Stimulated activated CD8-positive, alpha-beta memory T cell treated with anti-CD3 and anti-CD28 coated beads, Interleukin-15, amount 100 ng/mL, for 1 hour (primary cell): Measurements from ENCODE around the gene HOXC9.

Experiments used
- DNase-seq: peaks from one replicate; pipeline ENCODE4 v3.0.0-alpha.2; 2020; ENCODE audit warnings: low read depth

The HOXC9 gene

DNA sequence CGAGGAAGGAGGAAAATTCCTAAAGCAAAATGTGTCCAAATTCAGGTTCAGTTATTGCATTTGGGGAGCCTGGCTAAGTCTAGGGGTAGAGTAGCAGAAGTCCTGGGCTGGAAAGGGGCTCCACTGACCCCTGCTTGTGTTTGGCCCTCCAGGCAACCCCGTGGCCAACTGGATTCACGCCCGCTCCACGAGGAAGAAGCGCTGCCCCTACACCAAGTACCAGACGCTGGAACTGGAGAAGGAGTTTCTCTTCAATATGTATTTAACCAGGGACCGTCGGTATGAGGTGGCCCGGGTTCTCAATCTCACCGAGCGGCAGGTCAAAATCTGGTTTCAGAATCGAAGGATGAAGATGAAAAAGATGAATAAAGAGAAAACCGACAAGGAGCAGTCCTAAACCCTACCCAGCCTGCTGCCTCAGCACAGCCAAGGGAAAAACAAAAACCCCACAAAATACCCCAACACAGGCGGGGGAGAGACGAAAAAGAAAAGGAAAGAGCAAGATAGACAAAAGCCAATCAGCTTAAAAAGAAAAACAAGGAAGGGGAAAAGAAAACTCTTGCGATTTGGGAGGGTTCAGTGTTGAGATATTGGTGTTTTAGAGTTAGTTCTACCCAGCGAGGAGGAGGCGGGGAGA lies 2.4 kb downstream of the HOXC9 start:
- no peak for DNase-seq

DNA sequence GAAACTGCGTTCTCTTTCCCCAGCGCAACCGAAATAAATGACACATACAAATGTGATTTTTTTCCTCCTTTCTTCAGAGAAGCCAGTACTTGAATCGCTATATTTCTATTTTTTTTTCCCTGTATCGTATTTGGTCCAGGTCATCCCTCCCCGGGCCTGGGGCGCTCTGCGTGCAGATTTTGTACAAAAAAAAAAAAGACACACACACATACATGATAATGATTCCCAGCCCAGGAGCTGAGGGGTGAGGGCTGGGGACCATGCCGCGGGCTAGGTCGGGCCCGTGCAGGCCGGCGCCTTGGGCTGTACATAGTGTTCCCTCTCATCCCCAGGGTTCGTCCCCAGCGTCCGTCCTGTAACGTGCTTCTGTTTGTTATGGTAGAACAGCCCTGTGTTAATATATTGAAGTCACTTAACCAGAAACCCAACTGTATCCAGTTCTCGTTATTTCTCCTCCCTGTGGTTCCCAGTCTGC lies 3.0 kb downstream of the HOXC9 start:
- DNase-seq: no peak

DNA sequence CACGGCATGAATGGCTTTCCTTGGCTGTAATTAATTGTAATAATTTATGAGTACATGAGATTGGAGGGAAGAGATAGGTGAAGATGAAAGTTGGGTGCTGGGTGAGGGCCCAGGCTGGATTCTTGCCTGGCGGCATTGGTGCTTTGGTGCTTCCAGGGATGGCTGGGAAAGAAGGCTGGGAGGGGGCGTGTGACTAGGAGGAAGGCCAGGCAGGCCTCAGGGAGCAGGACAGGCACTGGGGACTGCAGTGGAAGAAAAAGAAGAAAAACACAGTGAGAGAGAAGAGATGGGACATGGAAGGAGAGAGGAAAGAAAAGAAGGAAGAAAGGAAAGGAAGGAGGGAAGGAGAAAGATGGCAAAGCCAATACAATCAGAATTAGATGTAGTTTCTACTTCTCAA lies 3.7 kb downstream of the HOXC9 start:
- no peak for DNase-seq

DNA sequence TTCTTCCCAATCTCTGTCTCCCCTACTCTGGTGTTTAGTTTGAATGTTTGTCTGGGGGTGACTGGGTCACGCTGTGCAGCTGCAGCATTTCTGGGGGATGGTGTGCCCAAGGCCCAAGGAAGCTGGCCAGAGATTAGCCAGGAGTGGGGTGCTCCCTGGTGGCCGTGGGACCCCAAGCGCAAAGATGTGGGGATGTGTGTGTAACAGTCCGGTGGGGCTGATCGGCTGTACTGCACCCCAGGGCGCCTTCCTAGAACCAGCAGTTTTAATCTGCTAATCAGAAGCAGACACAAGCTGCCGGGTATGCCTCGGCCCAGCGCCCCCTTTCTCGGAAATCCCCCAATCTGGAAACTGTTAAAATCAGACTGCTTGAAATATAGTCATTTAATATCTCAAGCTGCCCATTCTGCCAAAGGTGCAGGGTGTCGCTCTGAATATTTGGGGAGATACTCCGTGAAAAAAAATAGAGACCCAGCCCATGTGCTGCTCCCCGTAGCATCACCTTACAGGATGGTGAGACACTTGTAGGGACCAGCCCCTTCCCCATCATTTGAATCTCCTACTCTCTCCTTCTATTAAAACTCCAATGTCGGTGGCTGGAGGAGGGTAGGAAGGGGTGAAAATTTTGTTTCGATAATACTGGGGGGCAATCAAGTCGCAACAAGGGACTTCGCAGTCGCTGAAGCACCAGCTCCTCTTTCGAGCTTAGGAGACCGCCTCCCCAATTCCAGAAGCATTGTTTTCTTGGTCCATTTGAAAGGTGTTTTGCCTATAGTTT lies 4.3 kb downstream of the HOXC9 start:
- no peak for DNase-seq

DNA sequence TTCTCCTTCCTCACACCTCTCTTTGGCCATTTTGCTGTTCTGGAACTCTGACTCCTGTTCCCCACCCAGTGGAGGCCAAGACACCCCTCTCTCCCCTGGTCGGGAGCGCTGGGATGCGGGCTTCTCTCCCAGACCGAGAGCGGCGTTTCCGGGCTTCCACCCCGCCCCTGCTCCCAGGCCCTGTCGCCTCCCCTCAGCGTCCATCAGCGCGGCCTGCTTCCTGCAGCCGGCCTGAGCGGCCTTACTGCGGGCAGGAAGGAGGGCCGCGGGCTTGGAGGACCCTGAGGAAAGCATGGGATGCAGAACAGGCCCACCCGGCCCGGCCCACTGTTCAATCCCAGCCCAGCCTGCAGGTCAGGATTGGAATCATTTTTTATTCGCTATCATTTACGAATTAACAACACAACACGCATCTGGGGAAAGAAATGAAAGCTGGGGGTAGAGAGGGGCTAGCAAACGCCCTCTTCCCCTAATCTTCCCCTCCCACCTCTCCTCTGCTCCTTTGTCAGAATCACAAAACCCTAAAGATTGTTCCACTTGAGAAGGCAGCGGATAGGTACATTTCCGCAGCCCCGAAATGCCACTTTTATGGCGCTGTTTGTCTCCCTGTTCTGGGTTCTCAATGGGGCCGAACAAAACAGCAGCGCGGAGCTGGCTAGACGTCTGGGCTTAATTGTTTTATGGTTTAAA lies 5.0 kb downstream of the HOXC9 start:
- no peak for DNase-seq

DNA sequence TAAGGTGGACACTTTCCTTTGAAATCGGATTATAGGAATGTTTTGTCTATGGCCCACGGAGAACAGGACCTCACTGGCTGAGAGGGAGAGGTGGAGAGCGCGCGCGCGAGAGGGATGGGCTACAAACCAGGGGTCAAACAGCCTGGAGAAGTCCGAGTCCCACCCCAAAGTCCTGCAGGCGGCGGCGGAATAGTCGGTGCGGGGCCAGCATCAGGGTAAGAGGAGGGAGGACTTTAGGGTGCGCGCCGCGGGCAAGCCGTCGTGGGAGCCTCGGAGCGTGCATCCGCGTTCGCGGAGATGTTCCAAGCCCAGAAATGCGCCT lies 5.5 kb downstream of the HOXC9 start:
- no peak for DNase-seq

DNA sequence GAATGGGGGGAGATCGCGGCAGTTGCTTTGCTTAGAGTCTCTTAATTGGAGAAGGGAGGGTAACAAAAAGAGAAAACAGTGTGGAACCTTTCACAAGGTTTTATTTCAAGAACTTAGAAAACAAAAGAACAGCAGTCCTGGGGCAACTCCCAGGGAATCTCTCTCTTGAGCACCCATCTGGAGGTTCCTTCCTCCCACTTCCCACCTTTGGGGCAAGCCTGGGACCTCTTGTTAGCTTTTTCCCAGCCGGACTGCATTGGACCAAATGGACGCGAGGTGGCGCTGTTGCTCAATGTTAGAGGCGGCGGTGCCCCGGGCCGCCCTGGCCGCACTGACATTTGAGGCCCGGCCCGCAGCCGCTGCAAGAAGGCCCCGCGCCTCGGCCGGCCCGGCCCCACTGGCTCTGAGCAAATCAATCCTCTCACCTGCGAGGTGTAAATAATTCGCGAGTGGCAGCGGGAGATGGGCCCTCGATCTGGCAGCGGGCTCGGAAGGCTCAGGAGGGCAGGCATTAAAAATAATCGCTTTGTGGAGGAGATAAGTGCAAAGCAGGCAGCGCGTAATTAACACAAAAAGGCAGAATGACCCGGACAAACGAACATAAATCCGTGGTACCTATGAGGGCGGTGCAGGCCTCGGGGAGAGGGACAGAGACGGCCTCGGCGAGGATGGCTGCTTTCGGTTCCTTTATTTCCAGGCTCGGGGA lies 6.0 kb downstream of the HOXC9 start:
- DNase-seq: peak; percentile 83

DNA sequence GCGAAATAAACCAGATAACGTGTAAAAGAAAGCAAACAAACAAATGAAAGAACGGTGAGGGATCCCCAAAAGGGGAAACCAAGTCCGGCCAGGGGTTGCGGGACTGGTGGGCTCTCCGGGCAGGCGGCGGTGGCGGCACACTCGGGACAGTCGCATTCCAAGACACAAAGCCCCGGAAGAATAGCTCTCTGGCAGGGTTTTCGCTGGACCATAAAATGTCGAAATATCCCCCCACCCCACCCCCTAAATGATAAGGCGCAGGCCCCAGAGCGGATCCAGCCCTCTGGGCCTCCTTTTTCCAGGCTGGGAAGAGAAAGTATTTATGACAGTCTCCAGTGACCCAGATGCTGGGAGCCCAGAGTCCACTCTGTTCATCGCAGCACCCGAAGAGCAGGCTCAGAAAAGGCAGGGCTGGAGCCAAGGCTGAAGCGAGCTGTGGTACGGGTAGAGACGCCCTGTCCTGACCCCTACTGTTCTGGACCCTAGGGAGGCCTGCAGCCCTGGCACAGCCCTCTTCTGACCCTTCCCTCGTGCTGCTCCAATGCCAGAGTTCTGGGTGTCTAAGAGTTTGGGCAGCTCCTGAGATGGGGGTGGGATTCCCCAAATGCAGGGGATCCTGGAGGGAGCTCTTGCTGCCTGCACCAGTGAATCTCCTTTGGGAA lies 6.7 kb downstream of the HOXC9 start:
- no peak for DNase-seq

DNA sequence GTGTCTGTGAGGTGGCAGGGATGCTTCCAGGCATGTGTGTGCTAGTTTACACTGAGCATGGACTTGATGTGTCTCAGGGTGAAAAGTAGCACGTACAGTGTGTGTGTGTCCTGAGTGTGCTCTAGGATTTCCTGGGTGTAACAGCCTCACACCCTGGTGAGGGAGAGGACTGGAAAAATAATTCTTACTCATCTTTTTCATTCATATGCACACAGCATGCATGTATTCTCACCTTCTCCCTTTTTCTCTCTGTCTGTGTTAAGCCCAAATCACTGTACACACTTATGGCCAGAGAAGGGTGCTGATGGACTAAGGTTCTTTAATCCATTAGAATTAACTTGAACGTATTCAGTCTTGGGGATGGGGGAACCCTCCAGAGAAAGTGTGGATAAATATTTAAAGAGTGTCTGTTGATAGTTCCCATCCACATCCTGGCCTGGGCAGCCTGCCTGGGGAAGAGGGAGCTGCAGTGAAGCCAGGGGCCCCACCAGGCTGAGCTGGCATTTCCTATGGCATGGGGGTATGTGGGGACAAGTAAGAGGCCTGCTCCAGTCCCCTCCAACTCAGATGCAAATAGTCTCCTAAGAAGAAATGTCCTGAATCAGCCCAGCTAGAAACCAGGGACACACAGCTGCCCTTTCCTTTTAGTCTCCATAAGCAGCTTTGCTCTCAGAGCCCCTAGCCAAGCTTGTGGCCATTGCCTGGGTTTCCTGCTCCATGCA lies 7.7 kb downstream of the HOXC9 start:
- DNase-seq: no peak

DNA sequence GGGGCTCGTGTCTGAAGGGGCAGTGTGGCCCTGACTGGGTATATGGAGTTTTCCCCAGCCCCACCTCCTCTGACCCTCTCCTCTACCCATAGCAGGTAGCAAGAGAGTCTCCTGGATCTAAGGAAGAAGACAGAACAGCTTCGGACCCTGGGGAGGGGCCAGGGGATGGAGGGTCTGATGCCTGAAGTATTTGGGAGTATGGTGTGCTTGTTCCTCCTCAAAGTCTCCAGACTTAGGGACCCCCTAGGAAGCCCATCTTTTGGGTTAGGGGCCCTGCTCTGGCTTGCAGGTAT lies 8.2 kb downstream of the HOXC9 start:
- no peak for DNase-seq

DNA sequence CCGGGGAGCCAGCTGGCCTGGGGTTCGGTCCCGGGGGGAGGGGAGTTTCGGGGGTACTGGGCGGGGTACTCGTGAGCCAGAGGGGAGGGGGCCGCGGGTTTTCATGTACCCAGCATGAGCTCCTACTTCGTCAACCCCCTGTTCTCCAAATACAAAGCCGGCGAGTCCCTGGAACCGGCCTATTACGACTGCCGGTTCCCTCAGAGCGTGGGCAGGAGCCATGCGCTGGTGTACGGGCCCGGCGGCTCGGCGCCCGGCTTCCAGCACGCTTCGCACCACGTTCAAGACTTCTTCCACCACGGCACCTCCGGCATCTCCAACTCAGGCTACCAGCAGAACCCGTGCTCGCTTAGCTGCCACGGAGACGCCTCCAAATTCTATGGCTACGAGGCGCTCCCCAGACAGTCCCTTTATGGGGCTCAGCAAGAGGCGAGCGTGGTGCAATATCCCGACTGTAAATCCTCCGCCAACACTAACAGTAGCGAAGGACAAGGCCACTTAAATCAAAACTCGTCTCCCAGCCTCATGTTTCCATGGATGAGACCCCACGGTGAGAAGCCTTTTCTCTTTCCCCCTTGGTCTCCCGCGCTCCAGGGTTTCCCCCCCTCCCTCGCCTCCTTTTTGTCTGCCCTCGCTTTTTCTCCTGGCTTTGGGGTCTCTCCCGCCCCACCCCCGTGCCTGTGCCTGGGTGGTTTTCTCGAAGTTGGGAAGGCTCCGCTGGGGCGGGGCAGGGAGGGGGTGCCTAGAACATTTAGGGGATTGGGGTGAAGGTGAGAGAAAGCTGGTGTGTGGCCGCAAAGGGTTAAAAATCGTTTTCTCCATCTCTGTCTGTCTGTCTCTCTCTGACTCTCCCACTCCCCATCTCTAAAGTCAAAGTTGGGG lies 9.5 kb downstream of the HOXC9 start:
- no peak for DNase-seq

DNA sequence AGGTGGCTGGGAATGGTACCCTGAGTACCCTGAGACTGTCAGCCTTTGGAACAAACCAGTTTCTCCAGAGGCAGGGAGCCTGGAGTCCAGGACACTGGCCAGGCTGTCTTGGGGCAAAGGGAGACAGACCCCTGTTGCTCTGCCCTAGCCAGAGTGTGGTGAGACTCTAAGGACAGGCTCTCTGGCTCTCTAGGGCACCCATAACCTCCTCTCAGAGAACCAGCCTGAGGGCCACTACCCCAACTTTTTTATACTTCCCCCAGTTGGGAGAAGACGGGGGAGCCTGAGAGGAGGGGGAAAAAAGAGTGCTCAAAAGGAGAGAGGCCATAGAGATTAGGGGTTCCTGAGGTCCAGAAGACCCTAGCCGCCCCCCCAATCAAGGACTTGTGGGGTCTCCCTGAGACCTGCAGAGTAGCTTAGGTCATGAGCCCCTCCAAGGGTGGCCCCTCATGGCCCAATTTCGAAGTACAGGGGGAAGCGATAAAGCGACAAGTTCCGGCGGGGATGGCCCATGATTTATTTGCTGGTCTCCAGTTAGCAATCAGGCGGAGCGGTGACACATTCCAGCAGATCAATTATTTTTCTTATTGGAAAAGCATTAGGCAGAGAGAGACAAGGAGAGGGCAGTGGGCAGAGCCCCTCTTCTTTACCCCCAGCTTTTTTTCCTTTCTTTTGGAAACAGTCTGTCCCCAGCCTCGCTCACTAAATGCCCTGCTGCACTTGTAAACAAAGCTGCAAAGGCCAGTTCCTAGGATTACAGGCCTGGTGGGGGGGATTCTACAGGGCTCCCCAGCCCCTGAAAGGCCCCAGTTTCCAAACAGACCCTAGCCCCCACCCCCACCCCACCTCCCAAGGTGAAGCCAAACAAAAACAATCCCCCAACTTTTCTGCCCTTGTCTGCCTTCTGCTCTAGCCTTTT lies 10.4 kb downstream of the HOXC9 start:
- no peak for DNase-seq

DNA sequence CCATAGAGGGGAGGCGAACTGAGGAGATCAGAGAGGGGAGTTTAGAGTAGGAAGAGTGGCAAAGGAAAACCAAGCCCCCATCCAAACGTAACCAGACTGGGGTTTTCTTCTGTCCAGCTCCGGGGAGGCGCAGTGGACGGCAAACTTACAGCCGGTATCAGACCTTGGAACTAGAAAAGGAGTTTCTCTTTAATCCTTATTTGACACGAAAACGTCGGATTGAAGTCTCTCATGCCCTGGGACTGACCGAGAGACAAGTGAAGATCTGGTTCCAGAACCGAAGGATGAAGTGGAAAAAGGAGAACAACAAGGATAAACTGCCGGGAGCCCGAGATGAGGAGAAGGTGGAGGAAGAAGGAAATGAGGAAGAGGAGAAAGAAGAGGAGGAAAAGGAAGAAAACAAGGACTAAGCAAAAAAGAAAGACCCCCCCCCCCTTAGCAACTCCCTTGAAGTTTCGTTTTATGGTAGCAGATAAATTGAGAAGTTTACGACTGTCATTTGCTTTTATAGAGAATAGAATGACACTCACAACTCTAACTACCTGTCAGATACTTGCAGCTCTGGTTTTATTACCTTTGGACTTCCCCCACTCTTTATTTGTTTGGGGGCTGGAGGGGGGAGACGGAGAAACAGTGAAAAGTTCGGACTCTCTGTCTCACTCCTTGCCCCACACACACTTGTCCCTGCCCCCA lies 11.2 kb downstream of the HOXC9 start:
- no peak for DNase-seq

DNA sequence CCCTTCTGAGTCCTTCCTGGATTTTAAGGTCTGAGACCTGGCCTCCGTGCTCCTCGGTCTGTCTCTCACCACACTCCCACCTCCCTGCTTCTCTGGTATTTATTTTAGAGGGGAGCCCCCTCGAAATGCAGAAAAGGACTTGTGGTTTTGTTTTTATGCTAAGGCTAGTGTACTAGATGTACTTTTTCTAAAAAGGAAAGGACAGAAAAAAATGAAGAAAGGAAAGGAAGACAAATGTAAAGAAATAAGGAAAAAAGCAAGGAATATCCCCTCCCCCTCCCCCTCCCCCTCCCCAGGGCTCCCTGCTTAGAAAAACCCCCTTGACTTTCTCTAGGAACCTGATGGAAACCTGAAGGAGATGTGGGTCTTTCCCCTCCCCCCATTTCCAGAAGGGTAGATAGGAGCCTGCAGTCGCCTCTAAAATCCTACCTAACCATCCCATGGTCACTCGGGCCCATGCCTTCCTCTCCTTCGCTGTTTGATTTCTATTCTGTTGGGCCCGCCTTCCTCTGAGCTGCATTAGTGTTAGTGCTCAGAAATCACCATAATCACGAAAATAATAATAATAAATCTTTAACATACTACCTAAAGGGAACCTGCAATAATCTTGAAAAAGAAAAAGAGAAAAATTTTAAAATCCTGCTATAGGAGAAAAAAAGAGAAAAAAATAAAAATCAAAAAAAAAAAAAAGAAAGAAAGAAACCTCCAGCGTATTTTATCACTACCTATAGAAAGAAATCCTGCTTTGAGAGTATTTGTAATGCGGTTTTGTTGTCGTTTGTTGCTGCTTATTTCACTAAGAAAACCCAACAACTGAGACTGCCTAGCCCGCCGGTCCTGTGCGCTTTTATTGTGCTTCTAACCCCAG lies 11.9 kb downstream of the HOXC9 start:
- no peak for DNase-seq

DNA sequence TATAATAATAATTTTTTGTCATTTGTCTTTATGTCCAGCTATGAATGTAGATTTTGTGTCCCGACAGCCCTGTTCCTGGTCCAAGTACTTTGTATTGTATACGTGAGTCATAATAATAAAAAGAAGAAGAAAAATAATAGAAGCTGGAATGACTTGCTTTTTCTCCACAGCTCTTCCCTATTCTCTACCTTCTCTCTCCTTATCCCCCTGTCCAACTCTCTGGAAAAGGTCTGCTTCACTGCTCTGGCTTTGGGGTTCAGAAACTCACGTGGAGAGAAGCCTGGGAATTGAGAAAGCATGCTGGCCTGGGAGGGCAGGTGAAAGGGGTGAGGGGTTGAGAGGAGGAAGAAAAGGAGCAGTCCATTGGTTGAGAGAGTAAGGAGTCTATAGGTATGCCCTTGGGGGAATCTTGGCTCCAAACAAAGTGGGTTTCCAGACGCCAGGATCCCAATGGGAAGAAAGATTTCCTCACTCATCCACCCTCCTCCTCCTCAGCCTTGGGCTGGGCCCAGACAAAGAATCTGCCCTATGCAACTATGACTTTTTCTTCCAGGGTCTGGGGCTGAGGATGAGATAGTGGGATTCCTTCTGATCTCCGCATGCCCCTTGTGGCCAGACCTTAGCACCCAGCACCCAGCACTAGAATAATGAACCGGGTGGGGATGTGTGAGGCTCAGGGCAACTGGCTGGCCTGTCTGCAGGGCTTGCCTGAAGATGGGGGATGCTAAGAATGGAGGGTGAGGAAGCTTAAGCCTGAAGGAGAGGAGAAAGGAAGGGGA lies 12.9 kb downstream of the HOXC9 start:
- no peak for DNase-seq

DNA sequence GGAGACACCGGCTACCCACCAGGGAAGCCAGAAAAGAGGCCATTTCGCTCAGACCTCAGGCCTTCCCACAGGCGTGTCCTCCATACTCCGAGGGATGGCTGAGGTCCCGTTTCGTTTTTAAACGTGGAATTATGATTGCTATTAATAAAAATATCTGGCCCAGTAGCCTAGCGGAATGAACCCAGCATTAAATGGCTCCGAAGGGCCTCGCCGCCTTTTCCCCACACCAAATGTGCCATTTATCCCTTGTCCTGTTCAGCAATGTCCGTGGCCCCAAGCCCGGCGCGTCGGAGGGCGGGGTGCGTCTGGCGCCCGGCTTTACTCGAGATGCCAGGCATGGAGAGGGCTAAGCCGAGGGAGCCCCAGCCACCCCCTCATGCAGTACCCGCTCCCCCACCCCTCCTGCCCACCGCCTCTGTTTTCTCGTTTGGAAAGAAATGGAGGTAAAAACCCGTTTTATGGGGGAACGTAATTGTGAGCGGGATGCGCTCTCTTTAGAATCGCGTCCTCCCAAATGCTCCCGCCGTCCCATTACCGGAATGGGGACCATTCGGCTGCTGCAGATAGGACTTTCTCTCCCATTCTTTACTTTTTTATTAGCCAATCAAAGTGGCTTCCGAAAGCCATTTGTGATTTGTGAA lies 14.5 kb downstream of the HOXC9 start:
- DNase-seq: no peak
